Measurements from ENCODE around the gene ANK2. TPM values are rescaled to one million over a fixed set of nuclear protein-coding genes. Genes with fewer than 3 reads are reported as not detected.

The ANK2 gene
- total RNA-seq, 2 donors from 2014 or later: 70.0 to 124 TPM

GRCh38 chr4:113040793-113041192 is 8.7 kb upstream of the ANK2 start:
- no peaks in the 10 kb centered on the region for H3K27me3 Mint-ChIP-seq (ENCODE audit: insufficient read depth)
- H3K9ac ChIP-seq (ENCODE audit: extremely low read depth, low read length, poor library complexity, severe bottlenecking): no peak overlapping the region
- no peak overlapping the region for H3K4me3 Mint-ChIP-seq
- no peak overlapping the region for H3K27ac ChIP-seq (ENCODE audit: low read depth, low read length)
- no peak for DNase-seq
- H3K4me3 ChIP-seq (ENCODE audit: low read length): no peak overlapping the region
- WGBS, 2 experiments (ENCODE audit: insufficient coverage in 1 of 2, insufficient read length in 1 of 2): 96 to 100% methylated on average over 1 of the region's 1 CpG
- peaks cover 15% of the 10 kb centered on the region for H3K36me3 ChIP-seq (ENCODE audit: control insufficient read depth, insufficient read depth, low read length)
- H3K36me3 Mint-ChIP-seq (ENCODE audit: low read depth): peaks cover 52% of the 10 kb centered on the region
- H3K9me3 ChIP-seq (ENCODE audit: control insufficient read depth, low read length): peaks cover 16% of the 10 kb centered on the region
- TF ChIP-seq, protein P1, sequence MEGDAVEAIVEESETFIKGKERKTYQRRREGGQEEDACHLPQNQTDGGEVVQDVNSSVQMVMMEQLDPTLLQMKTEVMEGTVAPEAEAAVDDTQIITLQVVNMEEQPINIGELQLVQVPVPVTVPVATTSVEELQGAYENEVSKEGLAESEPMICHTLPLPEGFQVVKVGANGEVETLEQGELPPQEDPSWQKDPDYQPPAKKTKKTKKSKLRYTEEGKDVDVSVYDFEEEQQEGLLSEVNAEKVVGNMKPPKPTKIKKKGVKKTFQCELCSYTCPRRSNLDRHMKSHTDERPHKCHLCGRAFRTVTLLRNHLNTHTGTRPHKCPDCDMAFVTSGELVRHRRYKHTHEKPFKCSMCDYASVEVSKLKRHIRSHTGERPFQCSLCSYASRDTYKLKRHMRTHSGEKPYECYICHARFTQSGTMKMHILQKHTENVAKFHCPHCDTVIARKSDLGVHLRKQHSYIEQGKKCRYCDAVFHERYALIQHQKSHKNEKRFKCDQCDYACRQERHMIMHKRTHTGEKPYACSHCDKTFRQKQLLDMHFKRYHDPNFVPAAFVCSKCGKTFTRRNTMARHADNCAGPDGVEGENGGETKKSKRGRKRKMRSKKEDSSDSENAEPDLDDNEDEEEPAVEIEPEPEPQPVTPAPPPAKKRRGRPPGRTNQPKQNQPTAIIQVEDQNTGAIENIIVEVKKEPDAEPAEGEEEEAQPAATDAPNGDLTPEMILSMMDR (conservative IDR thresholded peaks at IDR 0.05): no peak
- H3K4me1 ChIP-seq (ENCODE audit: control insufficient read depth, insufficient read depth, low read length): peaks cover 17% of the 10 kb centered on the region
- peaks cover 4% of the 10 kb centered on the region for H3K9me3 Mint-ChIP-seq
- peaks cover 19% of the 10 kb centered on the region for H3K4me1 Mint-ChIP-seq
- peak overlapping the region; percentile 26 for H3K27ac Mint-ChIP-seq
- H3K27me3 ChIP-seq (ENCODE audit: control insufficient read depth, insufficient read depth, low read length, poor library complexity, severe bottlenecking): no peaks in the 10 kb centered on the region

DNA sequence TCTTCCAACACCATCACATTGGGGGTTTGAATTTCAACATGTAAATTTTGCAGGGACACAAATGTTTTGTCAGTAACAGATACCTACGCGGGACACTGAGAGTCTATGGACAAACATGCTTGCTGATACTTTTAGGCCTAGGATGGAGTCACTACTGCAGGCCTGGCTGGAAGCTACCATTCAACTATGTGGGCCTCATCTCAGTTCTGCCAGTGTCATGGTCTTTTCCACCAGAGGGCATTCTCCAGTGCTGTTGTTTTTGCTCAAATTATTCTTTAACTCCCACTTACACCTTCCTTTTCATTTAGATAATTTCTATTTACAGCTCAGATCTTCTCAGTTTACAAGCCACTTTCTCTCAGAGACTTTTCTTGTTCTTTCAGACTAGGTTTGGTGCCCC is 7.0 kb upstream of the ANK2 start:
- peaks cover 7% of the 10 kb centered on the region for H3K4me1 ChIP-seq (ENCODE audit: control insufficient read depth, insufficient read depth, low read length)
- H3K27me3 ChIP-seq (ENCODE audit: control insufficient read depth, insufficient read depth, low read length, poor library complexity, severe bottlenecking): no peaks in the 10 kb centered on the region
- TF ChIP-seq, protein P1 (conservative IDR thresholded peaks at IDR 0.05): peak; percentile 47
- H3K36me3 Mint-ChIP-seq (ENCODE audit: low read depth): peaks cover 45% of the 10 kb centered on the region
- H3K4me3 ChIP-seq (ENCODE audit: low read length): no peak overlapping the region
- H3K27me3 Mint-ChIP-seq (ENCODE audit: insufficient read depth): no peaks in the 10 kb centered on the region
- no peaks in the 10 kb centered on the region for H3K9me3 Mint-ChIP-seq
- peaks cover 15% of the 10 kb centered on the region for H3K36me3 ChIP-seq (ENCODE audit: control insufficient read depth, insufficient read depth, low read length)
- 36 to 49% methylated on average over 2 of the region's 2 CpGs for WGBS, 2 experiments (ENCODE audit: insufficient coverage in 1 of 2, insufficient read length in 1 of 2)
- no peak overlapping the region for H3K9ac ChIP-seq (ENCODE audit: extremely low read depth, low read length, poor library complexity, severe bottlenecking)
- H3K9me3 ChIP-seq (ENCODE audit: control insufficient read depth, low read length): peaks cover 7% of the 10 kb centered on the region
- no peak for DNase-seq
- peaks cover 24% of the 10 kb centered on the region for H3K4me1 Mint-ChIP-seq
- H3K4me3 Mint-ChIP-seq: no peak overlapping the region
- no peak overlapping the region for H3K27ac Mint-ChIP-seq
- H3K27ac ChIP-seq (ENCODE audit: low read depth, low read length): no peak overlapping the region

GRCh38 chr4:113043591-113043990 is 5.9 kb upstream of the ANK2 start:
- no peak overlapping the region for H3K4me3 Mint-ChIP-seq
- peaks cover 43% of the 10 kb centered on the region for H3K36me3 Mint-ChIP-seq (ENCODE audit: low read depth)
- TF ChIP-seq, protein P1 (conservative IDR thresholded peaks at IDR 0.05): no peak
- no peak for DNase-seq
- Histone ChIP-seq H3K4me1 (ENCODE audit: control insufficient read depth, insufficient read depth, low read length) (peaks cover 2% of the 10 kb centered on the region), H3K36me3 (ENCODE audit: control insufficient read depth, insufficient read depth, low read length) (peaks cover 12% of the 10 kb centered on the region), H3K27me3 (ENCODE audit: control insufficient read depth, insufficient read depth, low read length, poor library complexity, severe bottlenecking) (no peaks in the 10 kb centered on the region), H3K4me3 (ENCODE audit: low read length) (no peak overlapping the region), H3K9ac (ENCODE audit: extremely low read depth, low read length, poor library complexity, severe bottlenecking) (no peak overlapping the region), H3K9me3 (ENCODE audit: control insufficient read depth, low read length) (peaks cover 7% of the 10 kb centered on the region), H3K27ac (ENCODE audit: low read depth, low read length) (no peak overlapping the region)
- H3K4me1 Mint-ChIP-seq: peaks cover 23% of the 10 kb centered on the region
- no peaks in the 10 kb centered on the region for H3K9me3 Mint-ChIP-seq
- H3K27me3 Mint-ChIP-seq (ENCODE audit: insufficient read depth): no peaks in the 10 kb centered on the region
- H3K27ac Mint-ChIP-seq: peak overlapping the region; percentile 6

Data from endodermal cell (in vitro differentiated cells).